ENCODE results near the gene NDUFV2. TPM values are rescaled to one million over a fixed set of nuclear protein-coding genes. Genes with fewer than 3 reads are reported as not detected.

The NDUFV2 gene
- total RNA-seq, 1 experiment from 2014 or later, result 194 TPM

- ChIA-PET RAD21 (ENCODE audit: low non-redundant PET in 1 of 2, low total read pairs in 2 of 2, uncharacterized antibody in 2 of 2, unreplicated experiment in 2 of 2) (no interaction called here), POLR2A (no interaction called here), CTCF (no interaction called here)
- Histone ChIP-seq H3K4me3 (replicated peaks in 1 of 2; ENCODE audit: low read depth in 1 of 2, low read length in 2 of 2) (no peak overlapping the region), H3K36me3 (ENCODE audit: control insufficient read depth in 1 of 2, insufficient read depth in 2 of 2, low read length in 2 of 2) (no peaks in the 10 kb centered on the region), H3K27me3 (ENCODE audit: insufficient read depth, low read length) (no peaks in the 10 kb centered on the region), H2AFZ (ENCODE audit: low read depth, low read length, poor library complexity, severe bottlenecking) (no peak overlapping the region), H3K79me2 (ENCODE audit: insufficient read depth, low read length) (no peaks in the 10 kb centered on the region), H3K27ac (ENCODE audit: low read depth, low read length) (no peak overlapping the region), H3K9me2 (ENCODE audit: insufficient read depth) (no peaks in the 10 kb centered on the region), H3K4me2 (ENCODE audit: low read length) (no peak overlapping the region), H3K9me3 (ENCODE audit: control insufficient read depth in 1 of 2, insufficient read depth in 1 of 2, low read depth in 1 of 2, low read length in 2 of 2) (no peaks in the 10 kb centered on the region), H4K20me1 (ENCODE audit: insufficient read depth) (no peaks in the 10 kb centered on the region), H3K4me1 (ENCODE audit: control insufficient read depth in 1 of 2, insufficient read depth in 2 of 2, low read length in 2 of 2) (0 out of 4 replicates have a peak, but pooled peaks cover 0 to 3% of the 10 kb centered on the region in 2 experiments), H3K9ac (ENCODE audit: low read length) (no peak overlapping the region)
- DNase-seq (ENCODE audit: low read depth, low spot score) (no peak), ATAC-seq (no peak)
- intact Hi-C loops (cut with micrococcal nuclease), result no loop called here
- no peak for TF ChIP-seq ATF3 (IDR thresholded peaks at IDR 0.05)
- no peak for TF ChIP-seq EZH2 (IDR thresholded peaks at IDR 0.05)
- TF ChIP-seq EGR1 (IDR thresholded peaks at IDR 0.05; ENCODE audit: low read depth), result no peak
- no peak for TF ChIP-seq MAX (IDR thresholded peaks at IDR 0.05)
- no peak for TF ChIP-seq SP1 (IDR thresholded peaks at IDR 0.05; ENCODE audit: low read depth)
- no peak for TF ChIP-seq CEBPB (IDR thresholded peaks at IDR 0.05; ENCODE audit: low read depth)
- TF ChIP-seq YY1 (IDR thresholded peaks at IDR 0.05; ENCODE audit: extremely low read depth, insufficient replicate concordance, low read depth, low read length), result no peak
- no peak for TF ChIP-seq SRF (IDR thresholded peaks at IDR 0.05; ENCODE audit: low read depth)
- TF ChIP-seq CTCF (IDR thresholded peaks at IDR 0.05 in 2 of 3, conservative IDR thresholded peaks at IDR 0.05 in 1 of 3; ENCODE audit: borderline replicate concordance in 1 of 3, insufficient read depth in 1 of 3, low read depth in 2 of 3, low read length in 2 of 3), result no peak
- TF ChIP-seq ZNF274 (IDR thresholded peaks at IDR 0.05; ENCODE audit: low read depth, low read length), result no peak
- no peak for TF ChIP-seq CBX3 (IDR thresholded peaks at IDR 0.05; ENCODE audit: low read depth)
- TF ChIP-seq TCF7L2 (IDR thresholded peaks at IDR 0.05; ENCODE audit: borderline replicate concordance, extremely low read depth, insufficient read depth, insufficient read length), result no peak
- TF ChIP-seq RAD21 (IDR thresholded peaks at IDR 0.05; ENCODE audit: low read depth), result no peak
- BruUV-seq (replicated peaks), result no TSS peak
These were observed 40.1 kb upstream of the NDUFV2 start for GRCh38 chr18:9062418-9062751.
